IgD-negative memory B cell (primary cell): ENCODE measurements around the gene FOXE3. TPM values are rescaled to one million over a fixed set of nuclear protein-coding genes. Genes with fewer than 3 reads are reported as not detected.

ENCODE experiments used
- H3K27ac Mint-ChIP-seq, 3 donors: one replicate each; pipeline ENCODE4 v1.8.0; 2020 to 2022; ENCODE audit warnings: mild to moderate bottlenecking in 3 of 3, mixed read lengths in 3 of 3, moderate library complexity in 1 of 3
- H3K27me3 Mint-ChIP-seq: one replicate; pipeline ENCODE4 v1.8.0; 2021; ENCODE audit warnings: mixed read lengths
- H3K36me3 Mint-ChIP-seq: one replicate; pipeline ENCODE4 v1.8.0; 2020; ENCODE audit warnings: mild to moderate bottlenecking, mixed read lengths
- H3K4me1 Mint-ChIP-seq, 3 donors: one replicate each; pipeline ENCODE4 v1.8.0; 2020 to 2022; ENCODE audit warnings: mixed read lengths in 3 of 3, mild to moderate bottlenecking in 1 of 3
- H3K4me3 Mint-ChIP-seq, 4 donors: one replicate each; pipeline ENCODE4 v1.8.0; 2020 to 2022; ENCODE audit warnings: mild to moderate bottlenecking in 4 of 4, mixed read lengths in 4 of 4, moderate library complexity in 3 of 4
- H3K9me3 Mint-ChIP-seq, 3 donors: one replicate each; pipeline ENCODE4 v1.8.0; 2020 to 2021; ENCODE audit warnings: mixed read lengths in 3 of 3, mild to moderate bottlenecking in 1 of 3
- polyA plus RNA-seq: library from polyadenylated mRNA; unstranded; fragments of 300-500 nt; fragmentation: Illumina TruSeq; gene quantifications from one replicate; pipeline ENCODE4 v1.2.3, GENCODE V29; 2021

Gene FOXE3
- not detected for polyA plus RNA-seq

- H3K27me3 Mint-ChIP-seq, result peaks cover 37% of the 10 kb centered on the region
- no peak within 1 kb of the TSS for H3K27ac Mint-ChIP-seq
- H3K36me3 Mint-ChIP-seq, result no peaks in the 10 kb centered on the region
Measured at GRCh38 chr1:47415728-47416318, at the start of gene FOXE3. Gene FOXE3, plus strand, starts transcription at chr1:47416285. Its CDS starts 31 bp downstream, at chr1:47416316.

DNA sequence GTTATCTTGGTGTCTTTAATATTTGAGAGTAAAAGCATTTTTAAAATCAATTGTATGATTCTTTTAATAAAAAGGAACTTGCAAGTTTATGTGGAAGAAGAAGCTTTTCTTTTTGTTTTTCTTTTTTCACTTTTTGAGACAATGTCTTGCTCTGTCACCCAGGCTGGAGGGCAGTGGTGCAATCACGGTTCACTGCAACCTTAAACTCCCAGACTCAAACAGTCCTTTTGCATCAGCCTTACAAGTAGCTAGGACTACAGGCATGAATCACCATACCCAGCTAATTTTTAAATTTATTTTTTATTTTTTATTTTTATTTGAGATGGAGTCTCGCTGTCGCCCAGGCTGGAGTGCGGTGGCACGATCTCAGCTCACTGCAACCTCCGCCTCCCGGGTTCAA lies 48.4 kb upstream of the FOXE3 start:
- Mint-ChIP-seq H3K4me1 (peaks cover 2 to 7% (median 4%) of the 10 kb centered on the region in 3 donors), H3K9me3 (no peaks in the 10 kb centered on the region), H3K27ac (no peak overlapping the region), H3K27me3 (no peaks in the 10 kb centered on the region), H3K36me3 (peaks cover 6% of the 10 kb centered on the region), H3K4me3 (no peak overlapping the region)

More at GRCh38 chr1:47415728-47416318, at the start of gene FOXE3:
- H3K4me1 Mint-ChIP-seq, result no peaks in the 10 kb centered on the region
- no peaks in the 10 kb centered on the region for H3K9me3 Mint-ChIP-seq
- H3K4me3 Mint-ChIP-seq, result peak within 1 kb of the TSS in 1 of 4 donors; percentile 78

GRCh38 chr1:47371016-47371517 lies 45.0 kb upstream of the FOXE3 start:
- no peak overlapping the region for H3K4me3 Mint-ChIP-seq
- peaks cover 0 to 7% (median 0%) of the 10 kb centered on the region in 3 donors for H3K4me1 Mint-ChIP-seq
- no peaks in the 10 kb centered on the region for H3K9me3 Mint-ChIP-seq
- no peaks in the 10 kb centered on the region for H3K27me3 Mint-ChIP-seq
- no peak overlapping the region for H3K27ac Mint-ChIP-seq
- peaks cover 9% of the 10 kb centered on the region for H3K36me3 Mint-ChIP-seq

DNA sequence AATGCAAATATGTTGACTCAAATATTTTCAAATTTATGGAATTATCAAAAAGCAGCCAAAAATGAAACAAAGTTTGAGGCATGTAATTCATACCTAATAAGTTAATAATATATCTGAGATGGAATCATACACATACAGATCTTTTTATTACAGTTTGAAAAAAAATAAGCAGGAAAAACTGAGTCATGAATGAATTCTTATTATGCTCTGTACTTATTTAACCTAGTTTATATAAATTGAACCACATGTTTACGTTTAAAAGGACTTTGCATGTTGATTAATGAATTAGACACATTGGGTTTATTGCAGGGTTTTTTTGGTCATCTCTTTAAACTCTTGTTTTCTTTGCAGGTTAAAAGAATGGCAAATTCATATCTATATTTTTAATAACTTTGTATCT lies 41.6 kb upstream of the FOXE3 start:
- Mint-ChIP-seq H3K27ac (no peak overlapping the region), H3K4me3 (no peak overlapping the region), H3K4me1 (peaks cover 0 to 7% (median 0%) of the 10 kb centered on the region in 3 donors), H3K36me3 (peaks cover 13% of the 10 kb centered on the region), H3K27me3 (no peaks in the 10 kb centered on the region), H3K9me3 (no peaks in the 10 kb centered on the region)

- H3K36me3 Mint-ChIP-seq, result peaks cover 11% of the 10 kb centered on the region
- H3K27me3 Mint-ChIP-seq, result no peaks in the 10 kb centered on the region
- H3K9me3 Mint-ChIP-seq, result no peaks in the 10 kb centered on the region
- H3K4me1 Mint-ChIP-seq, result no peaks in the 10 kb centered on the region
- H3K4me3 Mint-ChIP-seq, result no peak overlapping the region
- no peak overlapping the region for H3K27ac Mint-ChIP-seq
Measured at GRCh38 chr1:47378147-47378546, 37.9 kb upstream of the FOXE3 start.

GRCh38 chr1:47380699-47381098 lies 35.4 kb upstream of the FOXE3 start:
- H3K27me3 Mint-ChIP-seq, result no peaks in the 10 kb centered on the region
- H3K27ac Mint-ChIP-seq, result no peak overlapping the region
- H3K9me3 Mint-ChIP-seq, result no peaks in the 10 kb centered on the region
- peaks cover 9% of the 10 kb centered on the region for H3K36me3 Mint-ChIP-seq
- H3K4me1 Mint-ChIP-seq, result peaks cover 0 to 1% (median 0%) of the 10 kb centered on the region in 3 donors
- no peak overlapping the region for H3K4me3 Mint-ChIP-seq

DNA sequence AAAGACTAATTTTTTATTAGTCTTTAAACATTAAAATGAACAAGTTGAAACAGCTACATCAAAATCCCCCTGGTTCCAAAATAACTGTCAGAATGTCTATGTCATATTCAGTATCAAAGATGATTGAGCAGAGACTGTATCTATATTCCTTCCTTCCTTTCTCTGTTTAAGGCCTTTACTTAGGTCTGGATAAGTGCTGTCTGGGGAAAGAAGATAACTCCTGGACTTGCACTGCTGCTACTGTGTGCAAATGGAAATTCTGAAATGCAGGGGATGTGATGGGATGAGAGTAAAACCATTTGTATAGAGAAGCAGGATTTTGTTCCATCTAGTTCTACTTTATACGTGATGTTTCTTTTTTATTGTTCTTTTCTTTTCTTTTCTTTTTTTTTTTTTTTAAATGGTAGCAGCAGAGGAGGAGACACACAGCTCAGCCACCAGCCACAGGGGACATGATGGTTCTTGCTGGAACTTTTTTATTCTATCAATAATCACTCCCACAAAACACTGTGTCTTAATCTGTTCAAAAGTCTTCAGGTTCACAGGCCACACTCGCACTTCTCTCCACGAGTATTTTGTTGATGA lies 33.6 kb upstream of the FOXE3 start:
- no peaks in the 10 kb centered on the region for H3K9me3 Mint-ChIP-seq
- no peak overlapping the region for H3K27ac Mint-ChIP-seq
- H3K4me3 Mint-ChIP-seq, result no peak overlapping the region
- H3K36me3 Mint-ChIP-seq, result peaks cover 9% of the 10 kb centered on the region
- no peaks in the 10 kb centered on the region for H3K27me3 Mint-ChIP-seq
- peaks cover 0 to 1% (median 0%) of the 10 kb centered on the region in 3 donors for H3K4me1 Mint-ChIP-seq

DNA sequence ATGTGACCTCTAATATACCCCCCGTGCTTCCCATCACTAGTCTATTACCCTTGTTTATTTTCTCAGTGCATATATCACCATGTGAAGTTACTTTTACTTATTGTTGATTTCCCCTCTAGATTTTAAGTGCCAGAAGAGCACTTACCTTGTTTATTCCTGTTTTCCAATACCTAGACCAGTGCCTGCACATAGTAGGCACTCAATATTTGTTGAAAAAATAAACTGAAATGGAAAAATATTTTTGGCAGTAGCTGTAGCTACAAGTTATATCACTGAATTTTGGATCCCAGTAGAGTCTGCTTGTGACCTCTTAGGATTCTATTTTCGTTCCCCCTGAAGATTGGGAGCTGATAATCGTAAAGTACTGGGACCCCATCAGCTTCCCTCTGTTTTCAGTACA lies 32.0 kb upstream of the FOXE3 start:
- no peaks in the 10 kb centered on the region for H3K9me3 Mint-ChIP-seq
- no peaks in the 10 kb centered on the region for H3K27me3 Mint-ChIP-seq
- no peak overlapping the region for H3K27ac Mint-ChIP-seq
- H3K36me3 Mint-ChIP-seq, result peaks cover 7% of the 10 kb centered on the region
- H3K4me3 Mint-ChIP-seq, result no peak overlapping the region
- peaks cover 0 to 3% (median 0%) of the 10 kb centered on the region in 3 donors for H3K4me1 Mint-ChIP-seq

GRCh38 chr1:47385020-47385419 lies 31.1 kb upstream of the FOXE3 start:
- Mint-ChIP-seq H3K4me1 (peaks cover 0 to 3% (median 0%) of the 10 kb centered on the region in 3 donors), H3K9me3 (no peaks in the 10 kb centered on the region), H3K27me3 (no peaks in the 10 kb centered on the region), H3K4me3 (no peak overlapping the region), H3K27ac (peak overlapping the region in 1 of 3 donors; percentile 36), H3K36me3 (peaks cover 2% of the 10 kb centered on the region)

- H3K9me3 Mint-ChIP-seq, result no peaks in the 10 kb centered on the region
- H3K27ac Mint-ChIP-seq, result no peak overlapping the region
- peaks cover 2% of the 10 kb centered on the region for H3K36me3 Mint-ChIP-seq
Measured at GRCh38 chr1:47386268-47386667, 29.8 kb upstream of the FOXE3 start.

DNA sequence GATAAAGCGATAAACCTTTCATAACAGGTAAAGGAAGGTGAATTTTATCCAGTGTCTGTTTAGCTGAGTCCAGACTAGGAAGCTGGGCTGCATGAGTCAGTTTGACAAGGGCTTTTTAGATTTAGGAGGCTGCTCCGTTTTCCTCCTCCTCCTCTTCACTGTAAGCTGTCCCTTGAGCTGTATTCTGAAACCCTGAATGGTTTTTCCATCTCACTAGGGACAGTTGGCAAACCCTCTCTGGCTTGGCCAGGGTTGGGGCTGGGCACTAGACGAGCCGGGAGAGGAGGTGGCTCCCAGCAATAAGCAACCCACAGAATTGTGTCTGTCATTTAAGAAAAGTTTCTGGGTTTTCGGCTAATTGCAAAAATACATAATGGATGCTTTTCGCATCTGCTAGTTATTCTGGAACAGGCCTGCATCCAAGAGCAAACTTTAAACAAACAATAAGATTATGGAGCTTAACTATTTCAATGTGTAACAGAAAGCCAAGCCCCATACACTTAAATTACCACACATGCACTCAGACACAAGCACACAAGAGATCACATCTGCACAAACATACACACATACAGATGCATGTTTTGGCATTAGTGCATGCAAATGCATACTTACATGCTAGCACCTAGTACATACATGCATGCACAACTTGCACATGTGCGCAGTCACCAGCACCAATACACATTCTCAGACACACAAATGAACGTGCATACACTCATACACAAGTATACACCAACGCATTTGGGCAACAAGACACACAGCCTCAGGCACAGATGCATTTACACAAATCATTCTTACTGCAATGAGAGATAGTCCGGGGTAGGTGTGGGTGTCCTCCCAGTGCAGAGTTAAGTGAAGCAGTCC lies 27.8 kb upstream of the FOXE3 start:
- Mint-ChIP-seq H3K4me3 (no peak overlapping the region), H3K27ac (no peak overlapping the region), H3K27me3 (peaks cover 3% of the 10 kb centered on the region), H3K36me3 (peaks cover 2% of the 10 kb centered on the region), H3K9me3 (no peaks in the 10 kb centered on the region), H3K4me1 (peaks cover 0 to 3% (median 0%) of the 10 kb centered on the region in 3 donors)

More at GRCh38 chr1:47386268-47386667, 29.8 kb upstream of the FOXE3 start:
- Mint-ChIP-seq H3K27me3 (no peaks in the 10 kb centered on the region), H3K4me3 (no peak overlapping the region), H3K4me1 (peaks cover 0 to 3% (median 0%) of the 10 kb centered on the region in 3 donors)

DNA sequence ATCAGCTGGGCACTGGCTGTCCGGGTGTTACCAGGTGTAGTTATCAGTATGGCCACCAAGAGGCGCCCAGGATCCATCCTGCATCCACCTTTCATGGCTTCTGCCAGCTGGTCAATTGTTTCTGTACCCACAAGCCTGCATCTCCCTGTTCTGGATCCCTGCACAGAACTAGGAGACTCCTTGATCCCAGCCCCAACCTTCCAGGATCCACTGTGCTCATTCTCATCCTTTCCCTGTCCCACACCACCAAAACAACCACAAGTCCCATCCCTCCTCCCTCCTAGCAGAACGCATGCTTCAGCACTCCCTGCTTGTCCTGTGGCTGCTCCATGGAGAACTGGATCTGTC lies 27.2 kb upstream of the FOXE3 start:
- no peak overlapping the region for H3K4me3 Mint-ChIP-seq
- H3K4me1 Mint-ChIP-seq, result peaks cover 0 to 3% (median 0%) of the 10 kb centered on the region in 3 donors
- peaks cover 2% of the 10 kb centered on the region for H3K36me3 Mint-ChIP-seq
- H3K9me3 Mint-ChIP-seq, result no peaks in the 10 kb centered on the region
- H3K27ac Mint-ChIP-seq, result no peak overlapping the region
- H3K27me3 Mint-ChIP-seq, result peaks cover 3% of the 10 kb centered on the region

GRCh38 chr1:47389731-47390130 lies 26.4 kb upstream of the FOXE3 start:
- H3K27me3 Mint-ChIP-seq, result peaks cover 9% of the 10 kb centered on the region

DNA sequence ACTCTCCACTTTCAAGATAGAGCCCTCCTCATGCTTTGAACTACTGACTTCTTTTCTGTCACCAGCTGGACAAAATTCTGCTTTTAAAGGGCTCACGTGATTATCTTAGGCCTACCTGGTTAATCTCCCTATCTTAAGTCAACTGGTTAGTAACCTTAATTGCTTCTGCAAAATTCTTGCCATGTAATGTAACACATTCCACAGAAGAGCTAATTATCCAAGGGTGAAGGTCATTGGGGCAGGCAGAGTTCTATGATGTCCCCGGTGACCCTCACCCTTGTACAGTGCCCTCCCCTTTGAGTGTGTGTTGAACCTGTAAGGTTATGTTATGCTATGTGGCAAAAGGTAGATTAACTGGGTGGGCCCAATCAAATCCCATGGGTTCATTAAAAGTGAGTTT lies 25.2 kb upstream of the FOXE3 start:
- H3K4me3 Mint-ChIP-seq, result no peak overlapping the region
- H3K27ac Mint-ChIP-seq, result no peak overlapping the region
- H3K36me3 Mint-ChIP-seq, result peaks cover 2% of the 10 kb centered on the region
- H3K27me3 Mint-ChIP-seq, result peaks cover 11% of the 10 kb centered on the region
- H3K9me3 Mint-ChIP-seq, result no peaks in the 10 kb centered on the region
- H3K4me1 Mint-ChIP-seq, result peaks cover 0 to 1% (median 0%) of the 10 kb centered on the region in 3 donors

More at GRCh38 chr1:47389731-47390130, 26.4 kb upstream of the FOXE3 start:
- Mint-ChIP-seq H3K36me3 (peaks cover 2% of the 10 kb centered on the region), H3K27ac (no peak overlapping the region), H3K4me1 (peaks cover 0 to 2% (median 0%) of the 10 kb centered on the region in 3 donors), H3K9me3 (no peaks in the 10 kb centered on the region), H3K4me3 (no peak overlapping the region)

GRCh38 chr1:47393141-47393540 lies 22.9 kb upstream of the FOXE3 start:
- peaks cover 17% of the 10 kb centered on the region for H3K27me3 Mint-ChIP-seq
- H3K36me3 Mint-ChIP-seq, result peaks cover 2% of the 10 kb centered on the region
- H3K4me1 Mint-ChIP-seq, result no peaks in the 10 kb centered on the region
- no peak overlapping the region for H3K4me3 Mint-ChIP-seq
- no peaks in the 10 kb centered on the region for H3K9me3 Mint-ChIP-seq
- H3K27ac Mint-ChIP-seq, result peak overlapping the region in 1 of 3 donors; percentile 19
